BJ (cell line): ENCODE data around the gene HMGN2. TPM values are rescaled to one million over a fixed set of nuclear protein-coding genes. Genes with fewer than 3 reads are reported as not detected.

Experiments used
- CTCF ChIA-PET: fragments of 350-600 bp; formaldehyde crosslinking; extraction: SDS; loops from one replicate; lab custom pipeline; 2021; ENCODE audit warnings: antibody characterized with exemption, inconsistent platforms; lab: Yijun Ruan, JAX
- POLR2A ChIA-PET: fragments of 300-600 bp; sonication (Branson Sonifier 250); formaldehyde crosslinking; extraction: SDS; loops from one replicate; lab custom pipeline; 2021; ENCODE audit warnings: antibody characterized with exemption; lab: Charles Lee
- DNase-seq: peaks from one replicate; pipeline ENCODE4 v3.0.0-alpha.2; 2011; ENCODE audit warnings: low read depth
- H3K27me3 ChIP-seq: 2 replicates; pipeline ENCODE4 v1.6.0; 2011; ENCODE audit warnings: low read length; ENCODE audit not compliant: control insufficient read depth, insufficient read depth
- H3K36me3 ChIP-seq: 2 replicates; pipeline ENCODE4 v1.5.1; 2011; ENCODE audit warnings: low read length; ENCODE audit not compliant: control insufficient read depth, insufficient read depth
- H3K4me3 ChIP-seq: 2 replicates; pipeline ENCODE4 v1.5.1; 2011; ENCODE audit warnings: low read depth, mild to moderate bottlenecking, control low read depth, low read length
- polyA plus RNA-seq: library from polyadenylated mRNA; depleted of rRNA; stranded (reverse); fragments of >200 nt; gene quantifications from 2 replicates; pipeline ENCODE4 v1.2.3, GENCODE V29; 2011; rRNA removed
- TF ChIP-seq, protein P1 (sequence below): IDR thresholded peaks from 2 replicates; pipeline ENCODE4 v1.5.1; 2011; ENCODE audit warnings: low read depth, mild to moderate bottlenecking, control low read depth, inconsistent platforms, low read length, moderate library complexity; ENCODE audit not compliant: insufficient read depth

The HMGN2 gene
- polyA plus RNA-seq, 1 experiment: 268 TPM

DNA sequence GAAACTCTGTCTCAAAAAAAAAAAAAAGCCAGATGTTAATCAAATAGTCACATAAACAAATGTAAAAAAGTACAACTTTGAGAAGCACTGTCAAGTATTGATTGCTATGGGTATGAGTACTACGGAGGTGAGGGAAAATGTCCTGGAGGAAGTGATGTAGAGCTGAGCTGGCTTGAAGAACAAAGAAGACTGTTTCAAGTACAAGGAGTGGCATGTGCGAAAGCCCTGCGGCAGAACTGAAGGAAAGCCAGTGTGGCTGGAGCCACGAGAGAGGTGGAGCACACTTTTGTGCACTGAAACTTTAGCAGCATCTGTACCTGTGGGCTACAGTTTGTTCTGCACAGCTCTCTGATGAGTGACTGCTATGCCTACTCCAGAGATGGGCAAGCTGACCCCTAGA lies 51.9 kb downstream of the HMGN2 start:
- ChIA-PET CTCF (interaction anchor here (1.1 to 1.3 kb wide), 2 partner anchors 15 to 24 kb away, joined by 3 read pairs; no protein-coding TSS in a partner anchor), POLR2A (no interaction called here)
- Histone ChIP-seq H3K36me3 (no peaks in the 10 kb centered on the region), H3K27me3 (peaks cover 12% of the 10 kb centered on the region), H3K4me3 (no peak overlapping the region)
- TF ChIP-seq, protein P1, sequence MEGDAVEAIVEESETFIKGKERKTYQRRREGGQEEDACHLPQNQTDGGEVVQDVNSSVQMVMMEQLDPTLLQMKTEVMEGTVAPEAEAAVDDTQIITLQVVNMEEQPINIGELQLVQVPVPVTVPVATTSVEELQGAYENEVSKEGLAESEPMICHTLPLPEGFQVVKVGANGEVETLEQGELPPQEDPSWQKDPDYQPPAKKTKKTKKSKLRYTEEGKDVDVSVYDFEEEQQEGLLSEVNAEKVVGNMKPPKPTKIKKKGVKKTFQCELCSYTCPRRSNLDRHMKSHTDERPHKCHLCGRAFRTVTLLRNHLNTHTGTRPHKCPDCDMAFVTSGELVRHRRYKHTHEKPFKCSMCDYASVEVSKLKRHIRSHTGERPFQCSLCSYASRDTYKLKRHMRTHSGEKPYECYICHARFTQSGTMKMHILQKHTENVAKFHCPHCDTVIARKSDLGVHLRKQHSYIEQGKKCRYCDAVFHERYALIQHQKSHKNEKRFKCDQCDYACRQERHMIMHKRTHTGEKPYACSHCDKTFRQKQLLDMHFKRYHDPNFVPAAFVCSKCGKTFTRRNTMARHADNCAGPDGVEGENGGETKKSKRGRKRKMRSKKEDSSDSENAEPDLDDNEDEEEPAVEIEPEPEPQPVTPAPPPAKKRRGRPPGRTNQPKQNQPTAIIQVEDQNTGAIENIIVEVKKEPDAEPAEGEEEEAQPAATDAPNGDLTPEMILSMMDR: no peak
- no peak for DNase-seq

Other genes with a start within 250 kb of the HMGN2 start
- gene CEP85, start 238.2 kb upstream of the HMGN2 start, polyA plus RNA-seq: 9.4 and 10.8 TPM in 2 replicates
- gene SH3BGRL3, start 192.4 kb upstream of the HMGN2 start, polyA plus RNA-seq: 298 and 309 TPM in 2 replicates
- 8.5 and 12.9 TPM in 2 replicates for gene UBXN11, start 165.8 kb upstream of the HMGN2 start, polyA plus RNA-seq
- gene CD52, start 154.5 kb upstream of the HMGN2 start, polyA plus RNA-seq: not detected in 2 replicates
- gene CRYBG2, start 118.3 kb upstream of the HMGN2 start, polyA plus RNA-seq: 0.20 and 0.44 TPM in 2 replicates
- gene ZNF683, start 99.7 kb upstream of the HMGN2 start, polyA plus RNA-seq: not detected in 2 replicates
- not detected in 2 replicates for gene LIN28A, start 61.6 kb upstream of the HMGN2 start, polyA plus RNA-seq
- 37.2 and 46.2 TPM in 2 replicates for gene DHDDS, start 40.1 kb upstream of the HMGN2 start, polyA plus RNA-seq
- gene RPS6KA1, start 57.3 kb downstream of the HMGN2 start, polyA plus RNA-seq: 2.5 and 3.2 TPM in 2 replicates
- 9.3 and 16.0 TPM in 2 replicates for gene ARID1A, start 223.6 kb downstream of the HMGN2 start, polyA plus RNA-seq